Measurements from ENCODE around the gene IPO8.

- TF ChIP-seq POLR2A (IDR thresholded peaks at IDR 0.05; ENCODE audit: low read length) (no peak), GATA1 (IDR thresholded peaks at IDR 0.05; ENCODE audit: low read depth, low read length) (no peak)
Observed at GRCh38 chr12:30732954-30733637, 37.4 kb upstream of the IPO8 start.
